HEK293 (cell line): ENCODE measurements around the gene PASK.
A peak's percentile ranks its signal among the peaks of the same experiment; 100 is the strongest.

ENCODE experiments used
- EGR2 ChIP-seq: fragments of 450-650 bp; formaldehyde crosslinking; IDR thresholded peaks from 2 replicates; pipeline ENCODE4 v1.5.1; 2016; ENCODE audit warnings: low read depth, missing biosample characterization, missing genetic modification characterization
- HOXA7 ChIP-seq: sonication (generic); formaldehyde crosslinking; IDR thresholded peaks from 2 replicates; pipeline ENCODE4 v1.8.1; 2022; ENCODE audit warnings: missing genetic modification reagents, borderline replicate concordance
- KLF17 ChIP-seq: fragments of 450-650 bp; formaldehyde crosslinking; IDR thresholded peaks from 2 replicates; pipeline ENCODE4 v1.5.1; 2016; ENCODE audit warnings: missing biosample characterization, missing genetic modification characterization
- KLF7 ChIP-seq: fragments of 450-650 bp; formaldehyde crosslinking; IDR thresholded peaks from 2 replicates; pipeline ENCODE4 v1.5.1; 2016; ENCODE audit warnings: missing biosample characterization, missing genetic modification characterization, borderline replicate concordance
- KLF8 ChIP-seq: fragments of 450-650 bp; formaldehyde crosslinking; IDR thresholded peaks from 2 replicates; pipeline ENCODE4 v1.5.1; 2016; ENCODE audit warnings: missing biosample characterization, missing genetic modification characterization
- MYNN ChIP-seq: fragments of 450-650 bp; formaldehyde crosslinking; IDR thresholded peaks from 2 replicates; pipeline ENCODE4 v1.5.1; 2016; ENCODE audit warnings: missing biosample characterization, missing genetic modification characterization, borderline replicate concordance
- MZF1 ChIP-seq: fragments of 450-650 bp; formaldehyde crosslinking; IDR thresholded peaks from 2 replicates; pipeline ENCODE4 v1.5.1; 2017; ENCODE audit warnings: missing biosample characterization, missing genetic modification characterization, borderline replicate concordance
- RBAK ChIP-seq: fragments of 450-650 bp; formaldehyde crosslinking; IDR thresholded peaks from 2 replicates; pipeline ENCODE4 v1.5.1; 2016; ENCODE audit warnings: missing biosample characterization, missing genetic modification characterization
- SETDB1 ChIP-seq: IDR thresholded peaks from one replicate; pipeline ENCODE4 v1.6.1; 2017; ENCODE audit warnings: mild to moderate bottlenecking, low read length, moderate library complexity, mixed read lengths; ENCODE audit not compliant: insufficient read length
- ZBTB21 ChIP-seq: fragments of 450-650 bp; formaldehyde crosslinking; IDR thresholded peaks from 2 replicates; pipeline ENCODE4 v1.5.1; 2017; ENCODE audit warnings: missing biosample characterization, missing genetic modification characterization
- ZBTB49 ChIP-seq: fragments of 450-650 bp; formaldehyde crosslinking; IDR thresholded peaks from 2 replicates; pipeline ENCODE4 v1.5.1; 2016; ENCODE audit warnings: missing biosample characterization, missing genetic modification characterization, low read depth
- ZNF10 ChIP-seq: fragments of 450-650 bp; formaldehyde crosslinking; IDR thresholded peaks from 2 replicates; pipeline ENCODE4 v1.5.1; 2017; ENCODE audit warnings: missing biosample characterization, missing genetic modification characterization
- ZNF133 ChIP-seq: fragments of 450-650 bp; formaldehyde crosslinking; IDR thresholded peaks from 2 replicates; pipeline ENCODE4 v1.5.1; 2016; ENCODE audit warnings: missing biosample characterization, missing genetic modification characterization
- ZNF140 ChIP-seq: fragments of 450-650 bp; formaldehyde crosslinking; IDR thresholded peaks from 2 replicates; pipeline ENCODE4 v1.5.1; 2016; ENCODE audit warnings: missing biosample characterization, missing genetic modification characterization
- ZNF169 ChIP-seq: fragments of 450-650 bp; formaldehyde crosslinking; IDR thresholded peaks from 2 replicates; pipeline ENCODE4 v1.5.1; 2016; ENCODE audit warnings: missing biosample characterization, missing genetic modification characterization
- ZNF19 ChIP-seq: fragments of 450-650 bp; formaldehyde crosslinking; IDR thresholded peaks from 2 replicates; pipeline ENCODE4; 2016; ENCODE audit warnings: missing biosample characterization, missing genetic modification characterization, low read depth
- ZNF239 ChIP-seq: fragments of 450-650 bp; formaldehyde crosslinking; IDR thresholded peaks from 2 replicates; pipeline ENCODE4 v1.5.1; 2016; ENCODE audit warnings: missing biosample characterization, missing genetic modification characterization
- ZNF248 ChIP-seq: fragments of 450-650 bp; formaldehyde crosslinking; IDR thresholded peaks from 2 replicates; pipeline ENCODE4 v1.5.1; 2017; ENCODE audit warnings: missing biosample characterization, missing genetic modification characterization
- ZNF292 ChIP-seq: fragments of 450-650 bp; formaldehyde crosslinking; IDR thresholded peaks from 2 replicates; pipeline ENCODE4 v1.5.1; 2016; ENCODE audit warnings: low read depth, missing biosample characterization, missing genetic modification characterization, borderline replicate concordance
- ZNF394 ChIP-seq: fragments of 450-650 bp; formaldehyde crosslinking; IDR thresholded peaks from 2 replicates; pipeline ENCODE4 v1.5.1; 2016; ENCODE audit warnings: missing biosample characterization, missing genetic modification characterization, mild to moderate bottlenecking, moderate library complexity, borderline replicate concordance
- ZNF398 ChIP-seq: fragments of 450-650 bp; formaldehyde crosslinking; IDR thresholded peaks from 2 replicates; pipeline ENCODE4 v1.5.1; 2017; ENCODE audit warnings: missing biosample characterization, missing genetic modification characterization
- ZNF423 ChIP-seq: fragments of 450-650 bp; formaldehyde crosslinking; IDR thresholded peaks from 2 replicates; pipeline ENCODE4 v1.5.1; 2016; ENCODE audit warnings: missing biosample characterization, missing genetic modification characterization
- ZNF426 ChIP-seq: fragments of 450-650 bp; formaldehyde crosslinking; IDR thresholded peaks from 2 replicates; pipeline ENCODE4 v1.5.1; 2017; ENCODE audit warnings: missing biosample characterization, missing genetic modification characterization, mild to moderate bottlenecking, inconsistent platforms, moderate library complexity
- ZNF501 ChIP-seq: fragments of 450-650 bp; formaldehyde crosslinking; IDR thresholded peaks from 2 replicates; pipeline ENCODE4 v1.5.1; 2016; ENCODE audit warnings: missing biosample characterization, missing genetic modification characterization
- ZNF521 ChIP-seq: fragments of 450-650 bp; formaldehyde crosslinking; IDR thresholded peaks from 2 replicates; pipeline ENCODE4 v1.5.1; 2017; ENCODE audit warnings: missing biosample characterization, mild to moderate bottlenecking, missing genetic modification characterization
- ZNF530 ChIP-seq: fragments of 450-650 bp; formaldehyde crosslinking; IDR thresholded peaks from 2 replicates; pipeline ENCODE4 v1.5.1; 2016; ENCODE audit warnings: low read depth, missing biosample characterization, missing genetic modification characterization
- ZNF548 ChIP-seq: fragments of 450-650 bp; formaldehyde crosslinking; IDR thresholded peaks from 2 replicates; pipeline ENCODE4 v1.5.1; 2016; ENCODE audit warnings: missing biosample characterization, missing genetic modification characterization
- ZNF555 ChIP-seq: fragments of 450-650 bp; formaldehyde crosslinking; conservative IDR thresholded peaks from 2 replicates; pipeline ENCODE4 v1.5.1; 2017; ENCODE audit warnings: missing biosample characterization, mild to moderate bottlenecking, missing genetic modification characterization, inconsistent platforms
- ZNF558 ChIP-seq: fragments of 450-650 bp; formaldehyde crosslinking; IDR thresholded peaks from 2 replicates; pipeline ENCODE4 v1.5.1; 2016; ENCODE audit warnings: missing biosample characterization, missing genetic modification characterization
- ZNF600 ChIP-seq: fragments of 450-650 bp; formaldehyde crosslinking; IDR thresholded peaks from 2 replicates; pipeline ENCODE4 v1.5.1; 2016; ENCODE audit warnings: missing biosample characterization, missing genetic modification characterization
- ZNF626 ChIP-seq: fragments of 450-650 bp; sonication (Bioruptor Pico); formaldehyde crosslinking; IDR thresholded peaks from 2 replicates; pipeline ENCODE4 v1.5.1; 2018; ENCODE audit warnings: missing biosample characterization, missing genetic modification characterization, inconsistent platforms
- ZNF704 ChIP-seq: fragments of 450-650 bp; formaldehyde crosslinking; IDR thresholded peaks from 2 replicates; pipeline ENCODE4 v1.5.1; 2016; ENCODE audit warnings: missing biosample characterization, missing genetic modification characterization
- ZNF707 ChIP-seq: fragments of 450-650 bp; formaldehyde crosslinking; IDR thresholded peaks from 2 replicates; pipeline ENCODE4 v1.5.1; 2016; ENCODE audit warnings: missing biosample characterization, missing genetic modification characterization
- ZNF791 ChIP-seq: fragments of 450-650 bp; formaldehyde crosslinking; IDR thresholded peaks from 2 replicates; pipeline ENCODE4 v1.5.1; 2016; ENCODE audit warnings: missing biosample characterization, missing genetic modification characterization
- ZSCAN18 ChIP-seq: fragments of 450-650 bp; formaldehyde crosslinking; IDR thresholded peaks from 2 replicates; pipeline ENCODE4 v1.5.1; 2016; ENCODE audit warnings: missing biosample characterization, missing genetic modification characterization

PASK gene

GRCh38 chr2:241102239-241102803 is 47.0 kb downstream of the PASK start, which contains the start of gene MTERF4 (continued):
- no peak for TF ChIP-seq ZBTB49 (tag by site-specific recombination)
- TF ChIP-seq ZNF394 (tag by site-specific recombination) = peak; percentile 72; the same call in 1 of the 2 replicates
- no peak for TF ChIP-seq ZNF248 (tag by site-specific recombination)
- TF ChIP-seq ZNF626 (tag by site-specific recombination) = no peak; the same call in 1 of the 2 replicates
- TF ChIP-seq KLF17 (tag by site-specific recombination) = peak; percentile 96
- TF ChIP-seq ZNF707 (tag by site-specific recombination) = 0 out of 2 replicates have a peak, but pooled peaks have one; percentile 6
- peak; percentile 97 for TF ChIP-seq ZNF501 (tag by site-specific recombination)
- TF ChIP-seq MYNN (tag by site-specific recombination) = no peak
- TF ChIP-seq ZNF791 (tag by site-specific recombination) = no peak
- TF ChIP-seq HOXA7 = no peak
- TF ChIP-seq SETDB1 = no peak
- no peak for TF ChIP-seq ZNF558 (tag by site-specific recombination)
- TF ChIP-seq ZNF600 (tag by site-specific recombination) = peak; percentile 99
- TF ChIP-seq RBAK (tag by site-specific recombination) = no peak
- TF ChIP-seq ZNF169 (tag by site-specific recombination) = no peak
- TF ChIP-seq ZBTB21 (tag by site-specific recombination) = peak; percentile 55
- 0 out of 2 replicates have a peak, but pooled peaks have one; percentile 43 for TF ChIP-seq MZF1 (tag by site-specific recombination)
- TF ChIP-seq ZSCAN18 (tag by site-specific recombination) = no peak
- no peak for TF ChIP-seq ZNF140
- TF ChIP-seq ZNF555 (tag by site-specific recombination) = no peak
- TF ChIP-seq KLF8 (tag by site-specific recombination) = peak; percentile 93
- TF ChIP-seq KLF7 (tag by site-specific recombination) = peak; percentile 81; the same call in 1 of the 2 replicates
- no peak for TF ChIP-seq ZNF426 (tag by site-specific recombination)
- TF ChIP-seq ZNF423 (tag by site-specific recombination) = no peak
- TF ChIP-seq ZNF704 = no peak
- no peak for TF ChIP-seq ZNF133 (tag by site-specific recombination)
- TF ChIP-seq ZNF19 (tag by site-specific recombination) = no peak
- peak; percentile 82 for TF ChIP-seq ZNF10 (tag by site-specific recombination)
- TF ChIP-seq ZNF239 = 0 out of 2 replicates have a peak, but pooled peaks have one; percentile 68
- TF ChIP-seq ZNF398 (tag by site-specific recombination) = no peak
- TF ChIP-seq ZNF292 (tag by site-specific recombination) = no peak
- no peak for TF ChIP-seq ZNF521
- no peak for TF ChIP-seq ZNF548 (tag by site-specific recombination)
- no peak for TF ChIP-seq ZNF530 (tag by site-specific recombination)
- TF ChIP-seq EGR2 = peak; percentile 31; the same call in 1 of the 2 replicates
